Trophoblast cell (in vitro differentiated cells and primary cell): ENCODE data around the gene GLUL.

Source experiments
- DNase-seq, 2 donors: peaks; one replicate each; pipeline ENCODE4 v3.0.0-alpha.2; 2016
- H2AFZ ChIP-seq: 2 replicates; pipeline ENCODE4 v1.6.1; 2013; ENCODE audit warnings: low read length, moderate library complexity, mild to moderate bottlenecking; ENCODE audit not compliant: insufficient read depth, poor library complexity
- H2AK5ac ChIP-seq: 2 replicates; pipeline ENCODE4 v1.6.1; 2013; ENCODE audit warnings: mild to moderate bottlenecking, low read length
- H2BK120ac ChIP-seq: 2 replicates; pipeline ENCODE4 v1.6.1; 2013; ENCODE audit warnings: low read length, mild to moderate bottlenecking, moderate library complexity; ENCODE audit not compliant: insufficient read depth, poor library complexity
- H2BK12ac ChIP-seq: 2 replicates; pipeline ENCODE4 v1.6.1; 2013; ENCODE audit warnings: mild to moderate bottlenecking, low read length, moderate library complexity
- H2BK5ac ChIP-seq: 2 replicates; pipeline ENCODE4 v1.6.1; 2013; ENCODE audit warnings: low read length, low read depth, moderate library complexity, mild to moderate bottlenecking; ENCODE audit not compliant: poor library complexity
- H3K14ac ChIP-seq: 2 replicates; pipeline ENCODE4 v1.6.1; 2013; ENCODE audit warnings: mild to moderate bottlenecking, low read length
- H3K18ac ChIP-seq: 2 replicates; pipeline ENCODE4 v1.6.1; 2013; ENCODE audit warnings: mild to moderate bottlenecking, low read length
- H3K23ac ChIP-seq: 2 replicates; pipeline ENCODE4 v1.6.1; 2013; ENCODE audit warnings: low read length
- H3K27ac ChIP-seq: 2 replicates; pipeline ENCODE4 v1.5.1; 2013; ENCODE audit warnings: low read depth, mild to moderate bottlenecking, inconsistent platforms, low read length, moderate library complexity
- H3K27me3 ChIP-seq: 2 replicates; pipeline ENCODE4 v1.6.1; 2013; ENCODE audit warnings: inconsistent platforms, mild to moderate bottlenecking, low read length, moderate library complexity; ENCODE audit not compliant: insufficient read depth
- H3K36me3 ChIP-seq, 2 experiments: 1 replicate in 1 of 2; 2 replicates in 1 of 2; pipeline ENCODE4 v1.6.1; 2013; ENCODE audit warnings: low read length in 2 of 2, mild to moderate bottlenecking in 2 of 2, moderate library complexity in 1 of 2; ENCODE audit not compliant: insufficient read depth in 2 of 2, control insufficient read depth in 1 of 2
- H3K4ac ChIP-seq: 2 replicates; pipeline ENCODE4 v1.6.1; 2013; ENCODE audit warnings: low read depth, mild to moderate bottlenecking, low read length, moderate library complexity
- H3K4me1 ChIP-seq, 2 experiments: 1 replicate in 1 of 2; 2 replicates in 1 of 2; pipeline ENCODE4 v1.6.1; 2013; ENCODE audit warnings: low read length in 2 of 2, mild to moderate bottlenecking in 2 of 2, moderate library complexity in 1 of 2; ENCODE audit not compliant: insufficient read depth in 2 of 2, control insufficient read depth in 1 of 2
- H3K4me2 ChIP-seq: 2 replicates; pipeline ENCODE4 v1.6.1; 2013; ENCODE audit warnings: inconsistent platforms, mild to moderate bottlenecking, low read length, moderate library complexity
- H3K4me3 ChIP-seq: 2 replicates; pipeline ENCODE4 v1.5.1; 2013; ENCODE audit warnings: mild to moderate bottlenecking, low read depth, low read length, inconsistent platforms
- H3K79me1 ChIP-seq: one replicate; pipeline ENCODE4 v1.6.1; 2013; ENCODE audit warnings: low read length
- H3K79me2 ChIP-seq: 2 replicates; pipeline ENCODE4 v1.6.1; 2013; ENCODE audit warnings: low read length, mild to moderate bottlenecking; ENCODE audit not compliant: control insufficient read depth, insufficient read depth, poor library complexity
- H3K9ac ChIP-seq: 2 replicates; pipeline ENCODE4 v1.6.1; 2013; ENCODE audit warnings: mild to moderate bottlenecking, low read length
- H3K9me3 ChIP-seq: 2 replicates; pipeline ENCODE4 v1.6.1; 2013; ENCODE audit warnings: low read depth, mild to moderate bottlenecking, control low read depth, inconsistent platforms, low read length; ENCODE audit not compliant: insufficient read depth
- H4K12ac ChIP-seq: 2 replicates; pipeline ENCODE4 v1.6.1; 2013; ENCODE audit warnings: low read depth, mild to moderate bottlenecking, low read length, moderate library complexity
- H4K8ac ChIP-seq: 2 replicates; pipeline ENCODE4 v1.6.1; 2013; ENCODE audit warnings: low read depth, mild to moderate bottlenecking, low read length, moderate library complexity
- H4K91ac ChIP-seq: one replicate; pipeline ENCODE4 v1.6.1; 2013; ENCODE audit warnings: low read depth, mild to moderate bottlenecking, low read length, moderate library complexity
- WGBS: extraction: QIAGEN DNeasy Blood & Tissue Kit; methylation state at CpG from one replicate; pipeline ENCODE4 v1.1.7; 2013; ENCODE audit warnings: missing lambda C conversion rate; ENCODE audit not compliant: insufficient read length, insufficient coverage; ENCODE audit errors: extremely low coverage; 5-methylcytosine and 5-hydroxymethylcytosine counted together

Gene GLUL

DNA sequence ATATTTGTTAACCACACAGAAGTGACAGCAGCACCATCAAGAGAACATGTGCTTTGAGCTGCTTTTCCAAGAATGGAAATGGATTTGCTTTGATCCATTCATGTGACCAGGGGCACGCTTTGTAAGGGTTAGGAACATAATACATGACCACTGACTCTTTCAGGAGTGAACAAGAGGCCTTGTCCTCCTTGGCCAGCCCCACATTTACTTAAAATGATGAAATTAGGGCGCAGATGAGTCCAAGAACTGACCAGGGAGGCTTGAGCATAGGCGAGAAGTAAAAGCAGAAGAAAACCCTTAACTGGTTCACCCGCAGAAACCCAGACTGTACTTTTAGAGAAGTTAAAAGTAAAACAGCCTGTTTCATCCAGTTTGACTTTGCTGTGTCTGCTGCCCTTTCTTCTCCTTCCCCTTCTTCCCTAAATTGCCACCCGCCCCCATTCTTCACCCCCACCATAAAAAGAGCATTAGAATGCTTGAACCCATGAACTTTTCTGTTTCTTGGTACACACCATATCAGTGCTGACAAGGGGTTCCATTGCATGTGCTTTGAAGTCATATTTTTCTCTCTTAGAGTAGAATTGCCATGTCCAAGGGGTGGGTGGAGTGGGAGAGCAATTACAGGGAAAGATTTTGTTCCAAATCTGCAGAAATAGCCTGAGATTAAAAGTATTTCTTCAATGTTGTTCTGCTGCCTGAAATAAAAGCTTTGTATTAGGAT is 2.6 kb upstream of the GLUL start:
- no CpG with 5 or more reads among the region's 5 CpGs for WGBS
- no peak overlapping the region for H3K4ac ChIP-seq
- no peaks in the 10 kb centered on the region for H3K27me3 ChIP-seq
- H4K8ac ChIP-seq, result no peak overlapping the region
- H3K36me3 ChIP-seq, result no peaks in the 10 kb centered on the region
- no peak overlapping the region for H3K4me3 ChIP-seq
- no peak overlapping the region for H3K4me2 ChIP-seq
- peaks cover 24% of the 10 kb centered on the region for H3K79me2 ChIP-seq
- no peak overlapping the region for H3K18ac ChIP-seq
- no peak overlapping the region for H4K91ac ChIP-seq
- no peak overlapping the region for H3K14ac ChIP-seq
- H2BK120ac ChIP-seq, result no peak overlapping the region
- H4K12ac ChIP-seq, result no peak overlapping the region
- peaks cover 12% of the 10 kb centered on the region for H3K79me1 ChIP-seq
- no peak overlapping the region for H2BK12ac ChIP-seq
- no peak overlapping the region for H2AFZ ChIP-seq
- no peak overlapping the region for H3K27ac ChIP-seq
- H3K4me1 ChIP-seq, result peaks cover 0 to 7% of the 10 kb centered on the region in 2 experiments
- H2AK5ac ChIP-seq, result no peak overlapping the region
- H2BK5ac ChIP-seq, result no peak overlapping the region
- no peaks in the 10 kb centered on the region for H3K9me3 ChIP-seq
- no peak for DNase-seq
- no peak overlapping the region for H3K9ac ChIP-seq
- H3K23ac ChIP-seq, result no peak overlapping the region

DNA sequence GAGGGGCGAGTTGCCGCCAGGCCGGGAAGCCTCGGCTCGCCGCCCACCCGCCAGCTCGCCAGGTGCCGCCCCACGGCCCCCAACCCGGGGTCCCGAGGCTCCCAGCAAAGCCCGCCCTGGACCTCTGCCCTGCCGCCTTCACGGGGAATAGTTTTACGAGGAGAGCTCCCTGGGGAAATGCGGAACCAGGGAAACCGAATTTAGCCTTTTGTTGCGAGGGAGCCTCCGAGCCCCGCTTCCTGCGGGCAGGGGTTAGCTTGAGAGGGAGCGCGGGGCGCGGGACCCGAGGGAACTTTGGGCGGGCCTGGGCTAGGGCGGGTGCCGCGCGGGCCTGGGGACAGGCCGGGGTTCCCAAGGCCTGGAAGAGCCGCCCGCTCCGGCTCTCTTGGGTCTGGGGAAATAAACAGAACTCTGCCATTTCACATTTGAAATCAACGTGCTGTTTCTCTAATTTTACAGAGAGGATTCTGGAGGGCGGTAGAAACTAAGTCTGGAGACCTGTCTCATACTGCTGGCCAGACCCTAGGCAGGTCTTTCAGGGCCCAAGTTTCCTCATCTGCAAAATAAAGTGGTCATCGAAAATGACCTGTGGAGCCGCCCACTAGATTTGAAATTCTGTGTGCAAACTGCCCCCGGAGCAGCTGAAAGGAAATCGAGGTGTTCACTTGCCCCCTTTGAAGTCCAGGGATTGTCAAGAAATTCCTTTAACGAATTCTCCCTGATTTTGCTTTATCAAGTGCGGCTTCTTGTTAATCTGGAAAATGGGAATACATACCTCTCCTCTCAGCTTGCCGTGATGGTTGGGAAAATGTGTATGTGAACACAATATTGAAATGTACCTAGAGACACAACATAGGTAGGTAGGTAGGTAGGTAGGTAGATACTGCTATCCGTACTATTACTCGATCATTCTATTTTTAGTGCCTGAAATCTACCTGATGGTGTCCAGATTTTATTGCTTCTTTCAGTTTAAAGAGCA is 749 bp upstream of the GLUL start:
- peak overlapping the region; percentile 39 for H2BK12ac ChIP-seq
- no peaks in the 10 kb centered on the region for H3K27me3 ChIP-seq
- peaks cover 12% of the 10 kb centered on the region for H3K79me1 ChIP-seq
- H3K36me3 ChIP-seq, result peaks cover 5 to 10% of the 10 kb centered on the region in 2 experiments
- peak overlapping the region; percentile 91 for H3K9ac ChIP-seq
- peak overlapping the region; percentile 98 for H4K8ac ChIP-seq
- peak overlapping the region; percentile 94 for H2BK5ac ChIP-seq
- peak overlapping the region; percentile 75 for H2AK5ac ChIP-seq
- peak overlapping the region; percentile 72 for H3K27ac ChIP-seq
- peak overlapping the region; percentile 89 for H4K12ac ChIP-seq
- H2AFZ ChIP-seq, result peak overlapping the region; percentile 92
- H3K9me3 ChIP-seq, result no peaks in the 10 kb centered on the region
- WGBS, result no CpG with 5 or more reads among the region's 47 CpGs
- H2BK120ac ChIP-seq, result peak overlapping the region; percentile 93
- H3K18ac ChIP-seq, result peak overlapping the region; percentile 81
- peaks cover 24% of the 10 kb centered on the region for H3K79me2 ChIP-seq
- no peak overlapping the region for H3K23ac ChIP-seq
- H3K4me1 ChIP-seq, result peaks cover 0 to 7% of the 10 kb centered on the region in 2 experiments
- peak in 1 of 2 donors; percentile 52 for DNase-seq
- peak overlapping the region; percentile 93 for H3K4ac ChIP-seq
- H3K4me3 ChIP-seq, result peak overlapping the region; percentile 69
- peak overlapping the region; percentile 71 for H3K4me2 ChIP-seq
- H3K14ac ChIP-seq, result peak overlapping the region; percentile 87
- peak overlapping the region; percentile 98 for H4K91ac ChIP-seq

DNA sequence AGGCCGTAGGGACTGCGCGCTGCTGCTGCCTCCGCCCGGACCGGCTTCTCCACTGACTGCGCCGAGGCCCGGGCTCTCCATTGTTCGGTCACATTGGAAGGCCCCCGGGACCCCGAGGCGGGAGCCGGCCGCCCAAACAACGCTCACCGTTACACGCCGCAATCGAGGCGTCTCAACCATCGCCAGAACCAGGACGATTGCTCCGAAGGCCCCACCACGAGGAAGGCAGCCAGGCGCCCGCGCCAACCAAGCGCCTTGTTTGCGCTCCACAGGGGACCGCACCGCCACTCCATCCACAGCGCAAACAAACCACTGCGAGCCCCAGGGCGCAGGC is 595 bp downstream of the GLUL start:
- Histone ChIP-seq H3K4me1 (peaks cover 0 to 7% of the 10 kb centered on the region in 2 experiments), H3K18ac (peak overlapping the region; percentile 22), H3K9me3 (no peaks in the 10 kb centered on the region), H2BK12ac (no peak overlapping the region), H2AK5ac (peak overlapping the region; percentile 44), H4K8ac (peak overlapping the region; percentile 81), H3K4me3 (peak overlapping the region; percentile 96), H3K36me3 (peaks cover 10 to 22% of the 10 kb centered on the region in 2 experiments), H3K27me3 (no peaks in the 10 kb centered on the region), H3K4me2 (peak overlapping the region; percentile 81), H2AFZ (peak overlapping the region; percentile 86), H2BK120ac (peak overlapping the region; percentile 60), H3K9ac (peak overlapping the region; percentile 97), H2BK5ac (peak overlapping the region; percentile 41), H3K79me1 (peaks cover 12% of the 10 kb centered on the region), H3K4ac (peak overlapping the region; percentile 98), H3K79me2 (peaks cover 24% of the 10 kb centered on the region), H3K27ac (no peak overlapping the region), H3K14ac (peak overlapping the region; percentile 78), H4K91ac (peak overlapping the region; percentile 80), H3K23ac (no peak overlapping the region), H4K12ac (peak overlapping the region; percentile 74)
- no CpG with 5 or more reads among the region's 35 CpGs for WGBS
- DNase-seq, result no peak

DNA sequence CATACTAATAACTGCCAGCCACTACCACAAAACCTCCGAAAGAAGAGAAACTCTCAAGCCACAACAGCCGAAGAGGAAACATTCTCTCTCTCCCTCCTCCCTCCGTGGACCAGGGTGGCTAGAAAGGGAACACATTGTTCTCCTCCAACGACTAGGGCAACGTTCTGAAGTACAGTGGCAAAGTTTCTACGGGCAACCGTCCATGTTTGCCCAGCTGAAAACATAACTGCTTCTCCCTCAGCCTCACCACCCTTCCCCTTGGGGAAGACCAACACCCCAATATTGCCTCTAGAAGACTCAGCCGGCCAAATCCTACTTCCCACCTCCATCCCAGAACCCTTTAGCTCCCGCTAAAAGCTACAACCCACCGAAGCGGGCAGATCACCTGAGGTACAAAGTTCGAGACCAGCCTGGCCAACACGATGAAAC is 2.0 kb downstream of the GLUL start:
- Histone ChIP-seq H3K9me3 (no peaks in the 10 kb centered on the region), H3K23ac (no peak overlapping the region), H3K9ac (peak overlapping the region; percentile 64), H3K79me1 (peaks cover 12% of the 10 kb centered on the region), H3K27me3 (no peaks in the 10 kb centered on the region), H3K14ac (peak overlapping the region; percentile 75), H4K12ac (peak overlapping the region; percentile 59), H2BK120ac (no peak overlapping the region), H3K4me3 (peak overlapping the region; percentile 96), H2BK12ac (no peak overlapping the region), H3K27ac (no peak overlapping the region), H3K4me1 (peaks cover 0 to 7% of the 10 kb centered on the region in 2 experiments), H2AK5ac (peak overlapping the region; percentile 41), H3K36me3 (peaks cover 17 to 33% of the 10 kb centered on the region in 2 experiments), H3K4ac (peak overlapping the region; percentile 89), H3K79me2 (peaks cover 24% of the 10 kb centered on the region), H2AFZ (no peak overlapping the region), H2BK5ac (peak overlapping the region; percentile 33), H4K8ac (no peak overlapping the region), H4K91ac (no peak overlapping the region), H3K18ac (peak overlapping the region; percentile 6), H3K4me2 (peak overlapping the region; percentile 81)
- no peak for DNase-seq
- WGBS, result no CpG with 5 or more reads among the region's 13 CpGs
